GM12801 (cell line): ENCODE measurements around the gene FARS2.

Experiments
- CTCF ChIP-seq: IDR thresholded peaks from one replicate; pipeline ENCODE4 v1.5.1; 2011; ENCODE audit warnings: control low read depth; ENCODE audit not compliant: insufficient read length; ENCODE audit errors: extremely low read depth

The FARS2 gene

GRCh38 chr6:5599127-5599526 lies 337.8 kb downstream of the FARS2 start:
- TF ChIP-seq CTCF = no peak

- TF ChIP-seq CTCF = no peak
These were observed 344.6 kb downstream of the FARS2 start for GRCh38 chr6:5605937-5606336.

- no peak for TF ChIP-seq CTCF
These were observed 345.2 kb downstream of the FARS2 start for GRCh38 chr6:5606546-5606945.

GRCh38 chr6:5610640-5611039 lies 349.3 kb downstream of the FARS2 start:
- TF ChIP-seq CTCF = no peak

GRCh38 chr6:5617179-5617578 lies 355.9 kb downstream of the FARS2 start:
- no peak for TF ChIP-seq CTCF

GRCh38 chr6:5619249-5619648 lies 357.9 kb downstream of the FARS2 start:
- TF ChIP-seq CTCF = no peak

GRCh38 chr6:5622276-5623005 lies 361.1 kb downstream of the FARS2 start:
- no peak for TF ChIP-seq CTCF
